ENCODE results near the gene UNC5C. TPM values are rescaled to one million over a fixed set of nuclear protein-coding genes. Genes with fewer than 3 reads are reported as not detected.

The UNC5C gene
- polyA plus RNA-seq, 1 donor (not counting 4 experiments of a cell fraction or from before 2014, with no cell fraction given), result not detected

- dilution Hi-C loops (cut with MboI; ENCODE audit: extremely low pct_ligation_motif_present, low sequenced_read_pairs), result no loop called here
- Histone ChIP-seq H3K4me3 (ENCODE audit: control insufficient read depth in 2 of 3, extremely low read depth in 1 of 3, insufficient read depth in 2 of 3, low read depth in 1 of 3, low read length in 3 of 3) (no peak overlapping the region), H3K36me3 (ENCODE audit: control insufficient read depth in 2 of 2, extremely low read depth in 1 of 2, insufficient read depth in 2 of 2, low read length in 2 of 2) (no peaks in the 10 kb centered on the region), H4K20me1 (ENCODE audit: control insufficient read depth, extremely low read depth, insufficient read depth, low read length) (no peaks in the 10 kb centered on the region), H2AFZ (ENCODE audit: control insufficient read depth, low read length) (no peak overlapping the region), H3K9me3 (ENCODE audit: control insufficient read depth, low read depth, low read length) (no peaks in the 10 kb centered on the region), H3K4me1 (ENCODE audit: control insufficient read depth, extremely low read depth, insufficient read depth, low read length) (no peaks in the 10 kb centered on the region), H3K4me2 (ENCODE audit: control insufficient read depth, extremely low read depth, insufficient read depth, low read depth, low read length) (no peak overlapping the region), H3K27me3 (ENCODE audit: control insufficient read depth, extremely low read depth, insufficient read depth, low read length) (no peaks in the 10 kb centered on the region), H3K9me1 (ENCODE audit: control insufficient read depth, extremely low read depth, insufficient read depth, low read length) (no peaks in the 10 kb centered on the region), H3K79me2 (ENCODE audit: control insufficient read depth, insufficient read depth, low read length) (no peaks in the 10 kb centered on the region), H3K27ac (ENCODE audit: control insufficient read depth, insufficient read depth, low read length) (no peak overlapping the region), H3K9ac (ENCODE audit: control insufficient read depth, extremely low read depth, insufficient read depth, low read length) (no peak overlapping the region)
- no peak for DNase-seq (ENCODE audit: low read depth, low spot score)
- no peak for TF ChIP-seq EZH2 (IDR thresholded peaks at IDR 0.05; ENCODE audit: low read length)
- FAIRE-seq, result no peak
These were observed 126.9 kb downstream of the UNC5C start for GRCh38 chr4:95421869-95422268.

- H3K4me1 ChIP-seq (ENCODE audit: control insufficient read depth, extremely low read depth, insufficient read depth, low read length), result no peaks in the 10 kb centered on the region
- DNase-seq (ENCODE audit: low read depth, low spot score) (no peak), FAIRE-seq (no peak)
- no peak overlapping the region for H3K9ac ChIP-seq (ENCODE audit: control insufficient read depth, extremely low read depth, insufficient read depth, low read length)
- no peak overlapping the region for H3K27ac ChIP-seq (ENCODE audit: control insufficient read depth, insufficient read depth, low read length)
- H4K20me1 ChIP-seq (ENCODE audit: control insufficient read depth, extremely low read depth, insufficient read depth, low read length), result no peaks in the 10 kb centered on the region
- H3K4me3 ChIP-seq (ENCODE audit: control insufficient read depth in 2 of 3, extremely low read depth in 1 of 3, insufficient read depth in 2 of 3, low read depth in 1 of 3, low read length in 3 of 3), result no peak overlapping the region
- H3K9me3 ChIP-seq (ENCODE audit: control insufficient read depth, low read depth, low read length), result no peaks in the 10 kb centered on the region
- TF ChIP-seq CTCF (optimal IDR thresholded peaks at IDR 0.05 in 1 of 3, IDR thresholded peaks at IDR 0.05 in 1 of 3, conservative IDR thresholded peaks at IDR 0.05 in 1 of 3; ENCODE audit: extremely low read depth in 1 of 3, insufficient read depth in 2 of 3, low read length in 3 of 3), result no peak
- TF ChIP-seq EZH2 (IDR thresholded peaks at IDR 0.05; ENCODE audit: low read length), result no peak
- no peaks in the 10 kb centered on the region for H3K27me3 ChIP-seq (ENCODE audit: control insufficient read depth, extremely low read depth, insufficient read depth, low read length)
- no peak overlapping the region for H2AFZ ChIP-seq (ENCODE audit: control insufficient read depth, low read length)
- no peaks in the 10 kb centered on the region for H3K9me1 ChIP-seq (ENCODE audit: control insufficient read depth, extremely low read depth, insufficient read depth, low read length)
- H3K4me2 ChIP-seq (ENCODE audit: control insufficient read depth, extremely low read depth, insufficient read depth, low read depth, low read length), result no peak overlapping the region
- dilution Hi-C loops (cut with MboI; ENCODE audit: extremely low pct_ligation_motif_present, low sequenced_read_pairs), result no loop called here
- no peaks in the 10 kb centered on the region for H3K36me3 ChIP-seq (ENCODE audit: control insufficient read depth in 2 of 2, extremely low read depth in 1 of 2, insufficient read depth in 2 of 2, low read length in 2 of 2)
- no peaks in the 10 kb centered on the region for H3K79me2 ChIP-seq (ENCODE audit: control insufficient read depth, insufficient read depth, low read length)
These were observed 131.2 kb downstream of the UNC5C start for GRCh38 chr4:95417531-95417930.

- no peak overlapping the region for H3K27ac ChIP-seq (ENCODE audit: control insufficient read depth, insufficient read depth, low read length)
- dilution Hi-C loops (cut with MboI; ENCODE audit: extremely low pct_ligation_motif_present, low sequenced_read_pairs), result no loop called here
- no peak overlapping the region for H3K4me3 ChIP-seq (ENCODE audit: control insufficient read depth in 2 of 3, extremely low read depth in 1 of 3, insufficient read depth in 2 of 3, low read depth in 1 of 3, low read length in 3 of 3)
- no peaks in the 10 kb centered on the region for H3K9me1 ChIP-seq (ENCODE audit: control insufficient read depth, extremely low read depth, insufficient read depth, low read length)
- no peak for FAIRE-seq
- no peak for DNase-seq (ENCODE audit: low read depth, low spot score)
- H3K4me2 ChIP-seq (ENCODE audit: control insufficient read depth, extremely low read depth, insufficient read depth, low read depth, low read length), result no peak overlapping the region
- TF ChIP-seq CTCF (optimal IDR thresholded peaks at IDR 0.05 in 1 of 3, IDR thresholded peaks at IDR 0.05 in 1 of 3, conservative IDR thresholded peaks at IDR 0.05 in 1 of 3; ENCODE audit: extremely low read depth in 1 of 3, insufficient read depth in 2 of 3, low read length in 3 of 3) (no peak), EZH2 (IDR thresholded peaks at IDR 0.05; ENCODE audit: low read length) (no peak)
- H3K79me2 ChIP-seq (ENCODE audit: control insufficient read depth, insufficient read depth, low read length), result no peaks in the 10 kb centered on the region
- no peaks in the 10 kb centered on the region for H3K27me3 ChIP-seq (ENCODE audit: control insufficient read depth, extremely low read depth, insufficient read depth, low read length)
- H3K9ac ChIP-seq (ENCODE audit: control insufficient read depth, extremely low read depth, insufficient read depth, low read length), result no peak overlapping the region
- no peaks in the 10 kb centered on the region for H4K20me1 ChIP-seq (ENCODE audit: control insufficient read depth, extremely low read depth, insufficient read depth, low read length)
- no peaks in the 10 kb centered on the region for H3K4me1 ChIP-seq (ENCODE audit: control insufficient read depth, extremely low read depth, insufficient read depth, low read length)
- no peaks in the 10 kb centered on the region for H3K36me3 ChIP-seq (ENCODE audit: control insufficient read depth in 2 of 2, extremely low read depth in 1 of 2, insufficient read depth in 2 of 2, low read length in 2 of 2)
- no peaks in the 10 kb centered on the region for H3K9me3 ChIP-seq (ENCODE audit: control insufficient read depth, low read depth, low read length)
- H2AFZ ChIP-seq (ENCODE audit: control insufficient read depth, low read length), result no peak overlapping the region
These were observed 133.4 kb downstream of the UNC5C start for GRCh38 chr4:95415346-95415771.

Measured in keratinocyte (primary cell).